Mononuclear cell (primary cell): ENCODE measurements around the gene SYCN. TPM values are rescaled to one million over a fixed set of nuclear protein-coding genes. Genes with fewer than 3 reads are reported as not detected.
"Not testable (repeated sequence)": the region's sequence is repeated elsewhere in the genome, so short reads cannot be mapped to it uniquely, and the experiment has no call there.

Experiments
- H3K27me3 ChIP-seq: 2 replicates; pipeline ENCODE4 v1.6.0; 2011; ENCODE audit warnings: low read length, control low read depth; ENCODE audit not compliant: insufficient read depth
- H3K4me1 ChIP-seq: 2 replicates; pipeline ENCODE4 v1.5.1; 2011; ENCODE audit warnings: mild to moderate bottlenecking, low read length, control low read depth; ENCODE audit not compliant: insufficient read depth
- H3K4me3 ChIP-seq: 2 replicates; pipeline ENCODE4 v1.5.1; 2011; ENCODE audit warnings: mild to moderate bottlenecking, low read length, moderate library complexity
- H3K9me3 ChIP-seq: 2 replicates; pipeline ENCODE4 v1.5.1; 2011; ENCODE audit warnings: low read depth, mild to moderate bottlenecking, control low read depth, low read length
- total RNA-seq: library from RNA; depleted of rRNA; stranded (reverse); fragments of >200 nt; gene quantifications from one replicate; pipeline ENCODE4 v1.2.3, GENCODE V29; 2012

Gene SYCN, protein sequence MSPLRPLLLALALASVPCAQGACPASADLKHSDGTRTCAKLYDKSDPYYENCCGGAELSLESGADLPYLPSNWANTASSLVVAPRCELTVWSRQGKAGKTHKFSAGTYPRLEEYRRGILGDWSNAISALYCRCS
- not detected for total RNA-seq

- H3K9me3 ChIP-seq, result no peaks in the 10 kb centered on the region
- H3K27me3 ChIP-seq, result peaks cover 15% of the 10 kb centered on the region
- no peaks in the 10 kb centered on the region for H3K4me1 ChIP-seq
- no peak within 1 kb of the TSS for H3K4me3 ChIP-seq
These were observed at the start of gene SYCN for GRCh38 chr19:39203372-39204341. TSS of gene SYCN (minus strand) at chr19:39204263. CDS start at chr19:39204254, 9 bp downstream.

DNA sequence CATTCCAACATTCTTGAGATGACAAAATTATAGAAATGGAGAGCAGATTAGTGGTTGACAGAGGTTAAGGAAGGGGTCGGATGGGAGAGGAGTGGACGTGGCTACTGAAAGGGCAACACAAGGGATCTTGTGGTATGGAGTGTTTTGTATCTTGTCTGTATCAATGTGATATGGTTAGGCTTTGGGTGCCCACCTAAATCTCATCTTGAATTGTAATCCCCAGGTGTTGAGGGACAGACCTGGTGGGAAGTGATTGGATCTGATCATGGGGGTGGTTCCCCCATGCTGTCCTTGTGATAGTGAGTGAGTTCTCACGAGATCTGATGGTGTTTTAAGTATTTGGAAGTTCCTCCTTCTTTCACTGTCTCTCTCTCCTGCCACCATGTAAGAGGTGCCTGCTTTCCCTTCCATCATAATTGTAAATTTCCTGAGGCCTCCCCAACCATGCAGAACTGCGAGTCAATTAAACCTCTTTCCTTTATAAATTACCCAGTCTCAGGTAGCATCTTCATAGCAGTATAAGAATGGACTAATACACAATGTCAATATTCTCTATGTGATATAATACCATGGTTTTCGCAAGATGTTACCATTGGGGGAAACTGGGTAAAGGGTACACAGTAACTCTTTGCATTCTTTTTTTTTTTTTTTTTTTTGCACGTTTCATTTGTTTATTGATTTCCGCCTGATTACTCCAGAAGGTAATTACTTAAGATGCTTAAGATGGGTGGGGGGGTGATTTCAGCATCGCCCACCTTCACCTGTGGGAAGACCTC is 49.5 kb upstream of the SYCN start:
- no peaks in the 10 kb centered on the region for H3K4me1 ChIP-seq
- no peaks in the 10 kb centered on the region for H3K9me3 ChIP-seq
- no peak overlapping the region for H3K4me3 ChIP-seq
- no peaks in the 10 kb centered on the region for H3K27me3 ChIP-seq

- H3K4me1 ChIP-seq, result no peaks in the 10 kb centered on the region
- peaks cover 9% of the 10 kb centered on the region for H3K27me3 ChIP-seq
- no peak overlapping the region for H3K4me3 ChIP-seq
- H3K9me3 ChIP-seq, result no peaks in the 10 kb centered on the region
These were observed 48.4 kb upstream of the SYCN start for GRCh38 chr19:39252458-39252857.

- Histone ChIP-seq H3K9me3 (no peaks in the 10 kb centered on the region), H3K4me3 (no peak overlapping the region), H3K4me1 (no peaks in the 10 kb centered on the region), H3K27me3 (peaks cover 9% of the 10 kb centered on the region)
These were observed 47.8 kb upstream of the SYCN start for GRCh38 chr19:39251846-39252245.

DNA sequence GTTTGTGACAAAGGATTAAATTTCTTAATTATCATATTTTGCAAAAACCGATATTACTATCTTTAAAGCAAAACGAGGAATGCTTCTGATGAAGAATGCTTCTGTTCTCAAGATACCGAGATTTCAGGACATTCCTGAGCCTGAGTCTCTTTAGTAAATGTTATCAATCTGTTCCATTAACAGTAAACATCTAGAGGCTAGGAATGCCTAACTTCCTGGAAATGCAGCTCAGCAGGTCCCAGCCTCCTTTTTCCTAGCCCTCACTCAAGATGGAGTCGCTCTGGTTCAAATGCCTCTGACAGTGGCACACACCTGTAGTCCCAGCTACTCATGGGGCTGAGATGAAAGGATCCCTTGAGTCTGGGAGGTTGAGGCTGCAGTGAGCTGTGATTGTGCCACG is 47.0 kb upstream of the SYCN start:
- Histone ChIP-seq H3K4me3 (no peak overlapping the region), H3K4me1 (no peaks in the 10 kb centered on the region), H3K27me3 (peaks cover 9% of the 10 kb centered on the region), H3K9me3 (no peaks in the 10 kb centered on the region)

- H3K4me1 ChIP-seq, result no peaks in the 10 kb centered on the region
- H3K9me3 ChIP-seq, result no peaks in the 10 kb centered on the region
- peaks cover 9% of the 10 kb centered on the region for H3K27me3 ChIP-seq
- H3K4me3 ChIP-seq, result no peak within 1 kb of the TSS
These were observed 44.7 kb upstream of the SYCN start, which contains the start of gene IFNL4 for GRCh38 chr19:39248806-39249205. TSS of gene IFNL4 (minus strand) at chr19:39248856.

DNA sequence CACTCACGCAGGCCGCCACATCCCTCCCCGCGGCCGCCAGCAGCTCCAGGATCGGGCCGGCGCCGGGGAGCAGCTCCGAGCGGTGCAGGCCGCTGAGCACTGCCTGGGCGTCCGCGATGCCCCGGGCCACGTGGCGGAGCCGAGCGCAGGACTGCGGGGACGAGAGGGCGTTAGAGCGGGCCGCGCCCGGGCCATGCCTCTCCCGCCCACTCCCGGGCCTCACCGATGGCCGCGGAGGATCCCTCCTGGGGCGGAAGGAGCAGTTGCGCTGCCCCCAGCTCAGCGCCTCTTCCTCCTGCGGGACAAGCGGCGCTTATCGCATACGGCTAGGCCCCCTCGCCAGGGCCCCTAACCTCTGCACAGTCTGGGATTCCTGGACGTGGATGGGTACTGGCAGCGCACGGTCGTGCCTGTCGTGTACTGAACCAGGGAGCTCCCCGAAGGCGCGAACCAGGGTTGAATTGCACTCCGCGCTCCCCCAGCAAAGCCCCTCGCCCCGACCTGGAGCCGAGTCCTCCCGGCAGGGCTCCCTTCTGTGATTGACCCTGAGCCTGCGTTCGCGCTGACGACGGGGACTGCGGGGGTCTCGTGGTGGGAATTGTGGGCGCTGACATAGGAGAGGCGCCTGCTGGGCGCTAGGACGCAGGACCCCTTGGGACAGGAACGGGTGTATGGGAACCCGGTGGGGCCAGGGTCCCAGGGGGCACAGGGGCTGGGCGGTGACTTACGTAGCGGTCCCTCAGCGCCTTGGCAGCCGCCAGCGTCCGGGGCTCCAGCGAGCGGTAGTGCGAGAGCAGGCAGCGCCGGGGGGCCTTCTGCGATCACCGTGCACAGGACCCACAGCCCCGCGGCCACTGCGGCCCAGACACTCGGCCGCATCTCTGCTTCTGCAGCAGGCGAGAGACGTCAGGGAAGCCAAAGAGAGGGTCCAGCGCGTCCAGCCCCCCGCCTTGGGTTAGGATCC is 43.9 kb upstream of the SYCN start:
- Histone ChIP-seq H3K4me3 (no peak overlapping the region), H3K9me3 (no peaks in the 10 kb centered on the region), H3K27me3 (peaks cover 9% of the 10 kb centered on the region), H3K4me1 (no peaks in the 10 kb centered on the region)

- H3K4me1 ChIP-seq, result no peaks in the 10 kb centered on the region
- no peak overlapping the region for H3K4me3 ChIP-seq
- peaks cover 9% of the 10 kb centered on the region for H3K27me3 ChIP-seq
- H3K9me3 ChIP-seq, result no peaks in the 10 kb centered on the region
These were observed 43.0 kb upstream of the SYCN start for GRCh38 chr19:39246951-39247669.

DNA sequence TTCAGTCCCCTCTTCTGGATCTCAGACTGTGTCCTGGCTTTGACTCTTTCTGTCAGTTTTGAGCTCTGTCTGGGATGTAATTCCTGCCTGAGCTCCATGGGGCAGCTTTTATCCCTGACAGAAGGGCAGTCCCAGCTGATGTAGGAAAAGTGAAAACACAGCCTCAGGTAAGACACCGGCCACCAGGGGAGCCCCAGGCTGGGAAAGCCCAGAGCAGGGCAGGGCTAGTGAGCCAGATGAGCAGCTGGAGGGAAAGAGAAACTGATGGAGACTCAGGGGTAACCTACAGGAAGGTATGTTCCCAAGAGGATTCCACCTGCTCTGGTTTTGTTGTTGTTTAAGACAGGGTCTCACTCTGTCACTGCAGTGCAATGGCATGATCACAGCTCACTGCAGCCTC is 41.1 kb upstream of the SYCN start:
- not testable (repeated sequence) for H3K27me3 ChIP-seq, H3K9me3 ChIP-seq, H3K4me3 ChIP-seq, H3K4me1 ChIP-seq

DNA sequence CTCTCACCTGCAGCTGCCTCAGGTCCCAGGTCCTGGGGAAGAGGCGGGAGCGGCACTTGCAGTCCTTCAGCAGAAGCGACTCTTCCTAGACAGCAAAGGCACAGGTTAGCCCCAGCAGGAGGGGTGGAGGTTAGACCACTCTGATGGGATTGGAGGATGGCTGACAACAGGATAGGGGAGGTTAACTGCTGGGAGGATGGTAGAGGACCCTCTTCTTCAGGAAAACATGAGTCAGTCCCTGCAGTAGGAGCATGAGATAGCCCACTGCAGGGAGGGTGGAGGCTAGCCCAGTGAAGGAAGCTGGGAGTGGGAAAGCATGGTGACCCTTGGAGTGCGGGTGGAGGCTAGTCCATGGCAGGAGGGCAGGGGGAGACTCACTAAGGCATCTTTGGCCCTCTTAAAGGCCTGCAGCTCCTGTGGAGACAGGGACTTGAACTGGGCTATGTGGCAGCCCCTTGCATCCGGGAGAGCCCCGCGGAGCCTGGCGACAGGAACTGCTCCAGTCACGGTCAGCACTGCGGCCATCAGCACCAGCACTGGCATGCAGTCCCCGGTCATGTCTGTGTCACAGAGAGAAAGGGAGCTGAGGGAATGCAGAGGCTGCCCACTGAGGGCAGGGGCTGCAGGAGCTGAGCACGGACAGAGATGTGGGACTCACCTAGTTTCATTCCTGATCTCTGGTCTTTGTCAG is 40.5 kb upstream of the SYCN start, which contains the start of gene IFNL3:
IFNL3 (minus strand) TSS at position 597 of the 691 bp plus-strand sequence; CDS start at position 558, 39 bp downstream.
- not testable (repeated sequence) for H3K27me3 ChIP-seq, H3K4me1 ChIP-seq, H3K4me3 ChIP-seq, H3K9me3 ChIP-seq

DNA sequence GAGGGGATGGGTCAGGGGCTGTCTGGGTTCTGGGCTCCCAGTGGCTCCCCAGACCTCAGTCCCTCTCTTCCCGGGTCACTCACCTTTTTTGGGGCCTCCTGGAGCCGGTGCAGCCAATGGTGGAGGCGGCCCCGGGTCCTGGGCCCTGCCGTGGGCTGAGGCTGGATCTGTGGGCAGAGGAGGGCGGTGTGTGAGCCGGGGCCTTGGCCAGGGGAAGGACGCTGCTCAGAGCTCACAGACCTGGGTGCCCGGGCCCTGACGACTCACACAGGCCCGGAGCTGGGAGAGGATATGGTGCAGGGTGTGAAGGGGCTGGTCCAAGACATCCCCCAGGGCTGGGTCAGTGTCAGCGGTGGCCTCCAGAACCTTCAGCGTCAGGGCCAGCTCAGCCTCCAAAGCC is 39.7 kb upstream of the SYCN start:
- H3K27me3 ChIP-seq, H3K9me3 ChIP-seq, H3K4me1 ChIP-seq, H3K4me3 ChIP-seq: not testable (repeated sequence)

GRCh38 chr19:39240421-39240820 is 36.4 kb upstream of the SYCN start:
- Histone ChIP-seq H3K27me3 (no peaks in the 10 kb centered on the region), H3K4me1 (peaks cover 15% of the 10 kb centered on the region), H3K4me3 (no peak overlapping the region), H3K9me3 (no peaks in the 10 kb centered on the region)

DNA sequence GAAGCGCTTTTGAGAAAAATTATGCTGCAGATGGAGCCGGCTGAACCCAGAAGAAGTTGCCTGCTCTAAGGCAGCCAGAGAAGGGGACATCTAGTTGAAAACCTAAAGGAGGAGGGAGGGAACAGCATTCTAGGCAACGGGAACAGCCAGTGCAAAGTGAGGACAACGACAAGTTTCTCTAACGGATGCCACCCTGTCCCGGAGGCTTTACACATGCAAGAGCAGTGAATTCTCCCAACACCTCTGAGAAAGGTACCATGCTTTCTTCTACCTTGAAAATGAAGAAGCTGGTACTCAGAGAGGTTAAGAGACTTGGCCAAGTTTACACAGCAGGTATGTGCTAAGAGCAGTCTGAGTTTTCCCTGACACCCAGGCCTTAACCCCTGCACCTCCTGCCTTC is 34.9 kb upstream of the SYCN start:
- peaks cover 15% of the 10 kb centered on the region for H3K4me1 ChIP-seq
- H3K27me3 ChIP-seq, result no peaks in the 10 kb centered on the region
- H3K4me3 ChIP-seq, result no peak overlapping the region
- H3K9me3 ChIP-seq, result no peaks in the 10 kb centered on the region
